ENCODE measurements around the gene PF4V1. TPM values are rescaled to one million over a fixed set of nuclear protein-coding genes. Genes with fewer than 3 reads are reported as not detected.

Gene PF4V1
- total RNA-seq, 1 donor from 2014 or later: not detected

GRCh38 chr4:73852771-73853170 is 325 bp upstream of the PF4V1 start:
- TF ChIP-seq CTCF (conservative IDR thresholded peaks at IDR 0.05; ENCODE audit: low read depth, low read length): no peak
- no peak for DNase-seq (ENCODE audit: low read depth)
- H3K4me3 ChIP-seq (ENCODE audit: low read depth, low read length): peak overlapping the region; percentile 17

GRCh38 chr4:73853718-73854473 is 800 bp downstream of the PF4V1 start:
- peak overlapping the region; percentile 17 for H3K4me3 ChIP-seq (ENCODE audit: low read depth, low read length)

GRCh38 chr4:73855406-73855805 is 2.3 kb downstream of the PF4V1 start:
- DNase-seq (ENCODE audit: low read depth): no peak
- no peak for TF ChIP-seq CTCF (conservative IDR thresholded peaks at IDR 0.05; ENCODE audit: low read depth, low read length)
- no peak overlapping the region for H3K4me3 ChIP-seq (ENCODE audit: low read depth, low read length)

More at GRCh38 chr4:73853718-73854473, 800 bp downstream of the PF4V1 start:
- no peak for TF ChIP-seq CTCF (conservative IDR thresholded peaks at IDR 0.05; ENCODE audit: low read depth, low read length)
- no peak for DNase-seq (ENCODE audit: low read depth)

- no peak overlapping the region for H3K4me3 ChIP-seq (ENCODE audit: low read depth, low read length)
- peak; percentile 84 for DNase-seq (ENCODE audit: low read depth)
- no peak for TF ChIP-seq CTCF (conservative IDR thresholded peaks at IDR 0.05; ENCODE audit: low read depth, low read length)
These were observed 3.4 kb downstream of the PF4V1 start for GRCh38 chr4:73856518-73856917.

- H3K4me3 ChIP-seq (ENCODE audit: low read depth, low read length): no peak overlapping the region
- no peak for TF ChIP-seq CTCF (conservative IDR thresholded peaks at IDR 0.05; ENCODE audit: low read depth, low read length)
- DNase-seq (ENCODE audit: low read depth): no peak
These were observed 6.6 kb downstream of the PF4V1 start for GRCh38 chr4:73859614-73860088.

GRCh38 chr4:73860181-73860580 is 7.1 kb downstream of the PF4V1 start:
- peak; percentile 72 for DNase-seq (ENCODE audit: low read depth)
- TF ChIP-seq CTCF (conservative IDR thresholded peaks at IDR 0.05; ENCODE audit: low read depth, low read length): no peak
- H3K4me3 ChIP-seq (ENCODE audit: low read depth, low read length): no peak overlapping the region

- TF ChIP-seq CTCF (conservative IDR thresholded peaks at IDR 0.05; ENCODE audit: low read depth, low read length): no peak
- H3K4me3 ChIP-seq (ENCODE audit: low read depth, low read length): no peak overlapping the region
- DNase-seq (ENCODE audit: low read depth): no peak
These were observed 7.8 kb downstream of the PF4V1 start for GRCh38 chr4:73860917-73861316.

Data from epithelial cell of proximal tubule (primary cell).